A549 treated with AZD2906 at 1 μM for 4 hours (cell line): ENCODE results near the gene CCDC142. TPM values are rescaled to one million over a fixed set of nuclear protein-coding genes. Genes with fewer than 3 reads are reported as not detected.

ENCODE experiments used
- total RNA-seq: library from RNA; stranded (reverse); fragments of 200-300 nt; extraction: Qiagen RNA extraction; gene quantifications from 5 replicates; pipeline ENCODE4 v1.2.3, GENCODE V29; 2022

The CCDC142 gene
- total RNA-seq, 1 experiment from 2014 or later, result 15.0 TPM

Other genes with a start within 250 kb of the CCDC142 start
- 0.15 to 0.47 TPM (median 0.24 TPM) in 5 replicates for gene SLC4A5, start 139.6 kb downstream of the CCDC142 start, total RNA-seq
- gene DCTN1, start 102.7 kb downstream of the CCDC142 start, total RNA-seq, result 112 to 150 TPM (median 144 TPM) in 5 replicates
- 2.4 to 3.6 TPM (median 3.2 TPM) in 5 replicates for gene C2orf81, start 61.4 kb downstream of the CCDC142 start, total RNA-seq
- gene WDR54, start 61.3 kb downstream of the CCDC142 start, total RNA-seq, result 76.9 to 92.7 TPM (median 91.5 TPM) in 5 replicates
- 18.7 to 24.5 TPM (median 22.4 TPM) in 5 replicates for gene RTKN, start 41.1 kb downstream of the CCDC142 start, total RNA-seq
- gene INO80B, start 27.9 kb downstream of the CCDC142 start, total RNA-seq, result 43.7 to 51.1 TPM (median 48.7 TPM) in 5 replicates
- gene WBP1, start 24.6 kb downstream of the CCDC142 start, total RNA-seq, result 49.4 to 85.1 TPM (median 81.5 TPM) in 5 replicates
- gene MOGS, start 17.6 kb downstream of the CCDC142 start, total RNA-seq, result 44.0 to 55.8 TPM (median 52.5 TPM) in 5 replicates
- 93.9 to 164 TPM (median 141 TPM) in 5 replicates for gene MRPL53, start 10.3 kb downstream of the CCDC142 start, total RNA-seq
- 13.2 to 17.7 TPM (median 15.2 TPM) in 5 replicates for gene TTC31, start 83 bp upstream of the CCDC142 start, total RNA-seq
- 3.2 to 4.3 TPM (median 3.8 TPM) in 5 replicates for gene LBX2, start 16.6 kb upstream of the CCDC142 start, total RNA-seq
- gene PCGF1, start 24.7 kb upstream of the CCDC142 start, total RNA-seq, result 29.9 to 35.0 TPM (median 31.9 TPM) in 5 replicates
- gene TLX2, start 31.5 kb upstream of the CCDC142 start, total RNA-seq, result 0.24 to 0.37 TPM (median 0.30 TPM) in 5 replicates
- 0.07 to 0.15 TPM (median 0.13 TPM) in 5 replicates for gene DQX1, start 43.2 kb upstream of the CCDC142 start, total RNA-seq
- gene AUP1, start 46.7 kb upstream of the CCDC142 start, total RNA-seq, result 185 to 250 TPM (median 238 TPM) in 5 replicates
- gene HTRA2, start 46.9 kb upstream of the CCDC142 start, total RNA-seq, result 33.1 to 41.7 TPM (median 39.3 TPM) in 5 replicates
- gene LOXL3, start 70.9 kb upstream of the CCDC142 start, total RNA-seq, result 0.31 to 0.60 TPM (median 0.49 TPM) in 5 replicates
- 3.4 to 4.9 TPM (median 4.4 TPM) in 5 replicates for gene DOK1, start 71.7 kb upstream of the CCDC142 start, total RNA-seq
- not detected in 5 replicates for gene M1AP, start 165.3 kb upstream of the CCDC142 start, total RNA-seq
- gene SEMA4F, start 171.2 kb upstream of the CCDC142 start, total RNA-seq, result 8.7 to 11.8 TPM (median 10.7 TPM) in 5 replicates